Measurements from ENCODE around the gene POLR3A.
A peak's percentile ranks its signal among the peaks of the same experiment; 100 is the strongest.

The POLR3A gene

DNA sequence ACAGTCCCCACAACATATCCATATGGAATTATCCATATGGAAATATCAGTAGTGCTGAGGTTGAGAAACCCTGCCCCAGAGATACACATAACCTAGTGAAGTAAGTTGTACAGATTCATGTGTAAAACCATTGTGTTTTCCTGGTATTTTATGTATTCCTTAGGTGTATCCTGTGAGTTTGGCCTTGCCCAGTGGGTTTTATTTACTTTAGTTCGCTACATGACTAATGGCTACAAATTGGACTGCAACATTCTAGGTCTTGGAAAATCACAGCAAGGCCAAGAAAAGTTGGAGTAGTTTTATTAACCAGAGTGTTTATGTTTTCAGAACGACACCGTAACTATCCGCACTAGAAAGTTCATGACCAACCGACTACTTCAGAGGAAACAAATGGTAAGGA lies 5.7 kb upstream of the POLR3A start:
- TF ChIP-seq, protein P1, sequence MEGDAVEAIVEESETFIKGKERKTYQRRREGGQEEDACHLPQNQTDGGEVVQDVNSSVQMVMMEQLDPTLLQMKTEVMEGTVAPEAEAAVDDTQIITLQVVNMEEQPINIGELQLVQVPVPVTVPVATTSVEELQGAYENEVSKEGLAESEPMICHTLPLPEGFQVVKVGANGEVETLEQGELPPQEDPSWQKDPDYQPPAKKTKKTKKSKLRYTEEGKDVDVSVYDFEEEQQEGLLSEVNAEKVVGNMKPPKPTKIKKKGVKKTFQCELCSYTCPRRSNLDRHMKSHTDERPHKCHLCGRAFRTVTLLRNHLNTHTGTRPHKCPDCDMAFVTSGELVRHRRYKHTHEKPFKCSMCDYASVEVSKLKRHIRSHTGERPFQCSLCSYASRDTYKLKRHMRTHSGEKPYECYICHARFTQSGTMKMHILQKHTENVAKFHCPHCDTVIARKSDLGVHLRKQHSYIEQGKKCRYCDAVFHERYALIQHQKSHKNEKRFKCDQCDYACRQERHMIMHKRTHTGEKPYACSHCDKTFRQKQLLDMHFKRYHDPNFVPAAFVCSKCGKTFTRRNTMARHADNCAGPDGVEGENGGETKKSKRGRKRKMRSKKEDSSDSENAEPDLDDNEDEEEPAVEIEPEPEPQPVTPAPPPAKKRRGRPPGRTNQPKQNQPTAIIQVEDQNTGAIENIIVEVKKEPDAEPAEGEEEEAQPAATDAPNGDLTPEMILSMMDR (IDR thresholded peaks at IDR 0.05; ENCODE audit: low read depth, low read length, missing control alignments) = no peak
- no peak for DNase-seq (ENCODE audit: extremely low read depth, low read depth)
- peak overlapping the region; percentile 78 for H3K4me3 ChIP-seq (replicated peaks; ENCODE audit: low read depth, low read length)

DNA sequence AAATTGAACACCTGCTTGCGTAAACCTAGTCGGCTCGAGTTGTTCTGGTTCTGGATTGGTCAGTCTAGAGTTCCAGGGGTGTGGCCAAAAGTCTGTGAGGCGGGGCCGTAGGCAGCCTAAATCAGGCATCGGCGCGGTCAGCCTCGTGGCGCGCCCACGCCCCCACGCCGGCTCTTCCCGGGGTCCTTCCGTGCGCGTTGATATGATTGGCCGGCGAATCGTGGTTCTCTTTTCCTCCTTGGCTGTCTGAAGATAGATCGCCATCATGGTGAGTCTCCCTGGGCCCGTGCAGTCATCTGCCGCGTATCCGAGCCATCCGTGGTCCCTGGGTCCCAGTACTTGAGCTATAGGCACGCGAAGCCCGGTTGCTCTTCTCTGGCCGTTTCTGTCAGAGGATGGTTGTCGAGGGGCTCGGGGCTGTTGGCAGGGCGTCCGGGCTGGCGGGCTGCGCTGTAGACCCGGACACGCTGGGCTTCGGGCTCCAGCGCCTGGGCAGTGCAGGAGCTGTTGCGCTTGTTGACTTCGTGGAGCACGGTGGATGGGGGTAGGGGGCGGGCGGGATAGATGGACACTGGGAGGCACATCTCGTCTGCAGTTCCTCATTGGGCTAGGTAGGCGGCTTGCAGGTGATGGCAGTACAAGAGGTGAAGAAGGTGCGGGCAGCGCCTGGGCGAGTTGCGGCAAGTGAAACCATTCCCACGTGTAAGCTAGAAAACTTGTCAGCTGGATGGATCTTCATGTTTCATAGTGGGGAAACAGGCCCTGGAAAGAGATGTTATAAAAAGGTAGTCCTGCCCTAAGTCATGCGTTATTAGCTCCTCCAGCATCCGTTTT lies 4.5 kb upstream of the POLR3A start, which contains the start of gene RPS24:
Gene RPS24 (plus strand): TSS at position 227 of the 834 bp plus-strand sequence. CDS start 39 bp downstream, at position 266.
- peak; percentile 95 for DNase-seq (ENCODE audit: extremely low read depth, low read depth)
- H3K4me3 ChIP-seq (replicated peaks; ENCODE audit: low read depth, low read length) = peak within 1 kb of the TSS; percentile 78
- TF ChIP-seq, protein P1 (IDR thresholded peaks at IDR 0.05; ENCODE audit: low read depth, low read length, missing control alignments) = no peak

DNA sequence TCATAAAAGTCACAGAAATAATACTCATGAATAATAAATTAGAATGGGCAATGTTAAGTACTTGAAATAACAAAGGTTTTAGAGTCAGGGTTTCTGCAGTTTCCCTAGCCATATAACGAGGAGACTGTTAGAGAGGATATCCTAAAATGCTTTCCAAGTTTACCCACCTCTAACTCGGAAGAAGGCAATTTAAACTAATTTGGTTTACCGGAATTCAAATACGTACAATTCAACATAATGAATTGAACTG lies 4.0 kb upstream of the POLR3A start:
- TF ChIP-seq, protein P1 (IDR thresholded peaks at IDR 0.05; ENCODE audit: low read depth, low read length, missing control alignments) = no peak

DNA sequence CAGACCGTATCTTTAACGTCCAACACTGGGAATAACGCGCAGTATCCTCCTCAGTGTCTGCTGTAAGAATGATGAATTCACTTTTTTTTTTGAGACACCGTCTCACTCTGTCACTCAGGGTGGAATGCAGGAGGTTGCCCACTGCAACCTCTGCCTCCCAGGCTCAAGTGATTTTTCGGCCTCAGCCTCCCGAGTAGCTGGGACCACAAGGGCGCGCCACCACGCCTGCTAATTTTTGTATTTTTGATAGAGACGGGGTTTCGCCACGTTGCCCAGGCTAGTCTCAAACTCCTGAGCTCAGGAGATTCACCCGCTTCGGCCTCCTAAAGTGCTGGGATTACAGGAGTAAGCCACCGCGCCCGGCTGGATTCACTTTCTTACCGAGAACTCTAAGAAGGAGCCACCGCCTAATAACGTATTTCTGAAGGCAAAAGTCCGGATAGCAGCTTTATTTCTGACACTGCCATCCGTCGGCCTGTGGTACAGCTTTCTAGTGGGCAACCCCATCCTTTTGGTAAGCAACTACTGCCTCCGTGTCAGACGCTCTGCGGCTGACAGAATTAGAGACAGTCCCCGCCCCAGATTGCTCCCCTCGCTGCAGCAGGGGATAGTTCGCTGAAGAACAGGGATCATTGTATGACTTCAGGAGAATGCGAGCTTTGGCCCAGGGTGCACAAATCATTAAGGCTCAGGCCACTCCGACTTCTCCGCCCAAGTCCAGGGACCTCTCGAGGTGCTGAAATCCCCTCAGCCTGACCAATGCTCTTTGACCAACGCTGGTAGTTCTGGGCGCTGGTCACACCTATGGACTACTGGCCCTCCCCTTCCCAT lies 662 bp downstream of the POLR3A start:
- TF ChIP-seq, protein P1 (IDR thresholded peaks at IDR 0.05; ENCODE audit: low read depth, low read length, missing control alignments) = no peak
- no peak for DNase-seq (ENCODE audit: extremely low read depth, low read depth)

More for the DNA sequence above, 4.0 kb upstream of the POLR3A start:
- peak overlapping the region; percentile 78 for H3K4me3 ChIP-seq (replicated peaks; ENCODE audit: low read depth, low read length)
- DNase-seq (ENCODE audit: extremely low read depth, low read depth) = no peak

DNA sequence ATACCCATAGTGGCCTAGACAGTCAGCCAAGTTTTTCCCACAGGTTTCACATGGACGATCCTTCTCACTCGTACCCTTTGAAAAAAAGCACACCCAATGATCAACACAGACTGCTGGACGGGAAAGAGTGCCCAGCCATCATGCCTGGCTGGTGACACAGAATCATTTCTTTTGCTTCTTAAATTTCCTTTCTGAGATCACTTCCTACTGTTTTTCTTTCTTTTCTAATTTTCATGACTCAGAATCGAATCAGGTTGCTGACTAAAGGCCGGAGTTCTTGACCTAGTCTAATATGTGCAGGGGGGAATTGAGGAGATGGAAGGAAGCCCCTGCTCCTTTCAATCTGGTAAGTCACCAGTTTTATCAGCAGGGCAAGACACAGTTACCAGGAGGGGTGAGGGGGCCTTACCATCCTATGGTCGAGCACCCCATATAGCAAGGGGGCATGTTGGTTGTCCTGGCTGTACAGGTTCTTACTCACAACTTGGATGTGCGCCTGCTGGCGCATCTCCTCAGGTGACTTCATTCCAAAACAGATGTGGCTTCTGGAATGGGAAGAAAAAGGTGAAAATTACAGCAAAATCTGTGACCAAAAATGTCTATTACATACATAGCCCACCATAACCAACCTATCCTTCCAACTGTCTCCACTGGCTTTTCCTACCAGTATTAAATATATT lies 3.5 kb downstream of the POLR3A start:
- no peak overlapping the region for H3K4me3 ChIP-seq (replicated peaks; ENCODE audit: low read depth, low read length)
- no peak for DNase-seq (ENCODE audit: extremely low read depth, low read depth)
- TF ChIP-seq, protein P1 (IDR thresholded peaks at IDR 0.05; ENCODE audit: low read depth, low read length, missing control alignments) = no peak

More for the DNA sequence above, 662 bp downstream of the POLR3A start:
- peak overlapping the region; percentile 100 for H3K4me3 ChIP-seq (replicated peaks; ENCODE audit: low read depth, low read length)

DNA sequence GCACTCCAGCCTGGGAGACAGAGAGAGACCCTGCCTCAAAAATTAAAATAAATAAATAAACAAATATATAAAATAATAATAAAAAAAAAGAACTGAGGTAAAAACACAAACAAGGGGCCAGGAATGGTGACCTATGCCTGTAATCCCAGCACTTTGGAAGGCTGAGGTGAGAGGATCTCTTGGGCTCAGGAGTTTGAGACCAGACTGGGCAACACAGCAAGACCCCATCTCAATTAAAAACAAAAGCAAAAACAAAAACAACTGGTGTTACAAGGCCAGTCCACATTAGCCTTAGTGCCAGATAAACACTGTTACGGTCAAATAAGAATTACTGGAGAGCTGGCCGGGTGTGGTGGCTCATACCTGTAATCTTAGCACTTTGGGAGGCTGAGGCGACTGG lies 5.6 kb downstream of the POLR3A start:
- no peak for DNase-seq (ENCODE audit: extremely low read depth, low read depth)
- H3K4me3 ChIP-seq (replicated peaks; ENCODE audit: low read depth, low read length) = no peak overlapping the region
- TF ChIP-seq, protein P1 (IDR thresholded peaks at IDR 0.05; ENCODE audit: low read depth, low read length, missing control alignments) = no peak
